GM12878 (cell line): Measurements from ENCODE around the gene GPR151. TPM values are rescaled to one million over a fixed set of nuclear protein-coding genes. Genes with fewer than 3 reads are reported as not detected.

Experiments used
- ATAC-seq: fragments of 200-7000 bp; cut with Tn5 transposase; 3 replicates; pipeline ENCODE4 v1.9.1; 2020; ENCODE audit warnings: mild to moderate bottlenecking, moderate library complexity
- BruUV-seq: library from RNA; stranded (reverse); fragments of 400-500 nt; replicated peaks from 2 replicates; lab custom pipeline; 2021; lab: Mats Ljungman, UMichigan
- CTCF ChIA-PET: fragments of 300-600 bp; sonication (Branson Sonifier 250); formaldehyde crosslinking; extraction: SDS; loops from one replicate; lab custom pipeline; 2021; ENCODE audit warnings: inconsistent platforms; lab: Yijun Ruan, JAX
- POLR2A ChIA-PET: fragments of 350-600 bp; formaldehyde crosslinking; extraction: SDS; loops from one replicate; lab custom pipeline; 2021; ENCODE audit warnings: inconsistent platforms; lab: Charles Lee
- RAD21 ChIA-PET: fragments of 300-600 bp; sonication (Branson Sonifier 250); formaldehyde crosslinking; loops from one replicate; lab custom pipeline; 2023; ENCODE audit warnings: antibody characterized with exemption; ENCODE audit not compliant: unreplicated experiment; lab: Charles Lee
- SMC1A ChIA-PET: fragments of 300-600 bp; sonication (Branson Sonifier 250); formaldehyde crosslinking; loops from one replicate; lab custom pipeline; 2023; ENCODE audit not compliant: unreplicated experiment, uncharacterized antibody; lab: Charles Lee
- DNase-seq: peaks from one replicate; pipeline ENCODE4 v3.0.0-alpha.2; 2011; ENCODE audit warnings: low read depth, low spot score
- FAIRE-seq: peaks from 3 replicates; lab custom pipeline; 2011; peaks lifted over from hg19 to GRCh38; lab: Jason Lieb, UNC
- H2AFZ ChIP-seq: 2 replicates; pipeline ENCODE4 v1.6.0; 2011; ENCODE audit warnings: low read depth, low read length, control low read depth; ENCODE audit not compliant: control insufficient read depth
- H3K27ac ChIP-seq: 2 replicates; pipeline ENCODE4 v1.5.1; 2011; ENCODE audit warnings: control low read depth; ENCODE audit not compliant: control insufficient read depth, insufficient read depth
- H3K27me3 ChIP-seq, 2 experiments: replicated peaks in 1 of 2; 2 replicates each; pipeline versions ENCODE4 v1.6.0 to v1.6.1; 2011; ENCODE audit warnings: low read length in 1 of 2; ENCODE audit not compliant: control insufficient read depth in 2 of 2, insufficient read depth in 2 of 2
- H3K36me3 ChIP-seq, 2 experiments: 2 replicates each; pipeline ENCODE4 v1.5.1; 2011; ENCODE audit warnings: low read length in 1 of 2; ENCODE audit not compliant: control insufficient read depth in 2 of 2, insufficient read depth in 2 of 2
- H3K4me1 ChIP-seq: 2 replicates; pipeline ENCODE4 v1.6.1; 2011; ENCODE audit warnings: mild to moderate bottlenecking, low read length, moderate library complexity, mixed read lengths; ENCODE audit not compliant: control insufficient read depth, insufficient read depth
- H3K4me2 ChIP-seq: 2 replicates; pipeline ENCODE4 v1.6.0; 2011; ENCODE audit warnings: control low read depth; ENCODE audit not compliant: control insufficient read depth, insufficient read depth
- H3K4me3 ChIP-seq: fragments of 200-600 bp; sonication (generic); 2 replicates; pipeline ENCODE4 v1.5.1; 2016
- H3K79me2 ChIP-seq: 2 replicates; pipeline ENCODE4 v1.6.0; 2011; ENCODE audit warnings: low read length; ENCODE audit not compliant: control insufficient read depth, insufficient read depth
- H3K9ac ChIP-seq: 2 replicates; pipeline ENCODE4 v1.8.0; 2011; ENCODE audit warnings: low read length, control low read depth, mixed read lengths; ENCODE audit not compliant: control insufficient read depth, insufficient read depth
- H3K9me3 ChIP-seq: replicated peaks from 3 replicates; pipeline ENCODE4 v1.5.1; 2011; ENCODE audit warnings: mild to moderate bottlenecking, low read length; ENCODE audit not compliant: control insufficient read depth, insufficient read depth
- H4K20me1 ChIP-seq: 2 replicates; pipeline ENCODE4 v1.6.0; 2011; ENCODE audit not compliant: control insufficient read depth, insufficient read depth
- PBX3 ChIP-seq: IDR thresholded peaks from 2 replicates; pipeline ENCODE4 v1.6.1; 2011; ENCODE audit warnings: mild to moderate bottlenecking, low read depth, low read length, moderate library complexity; ENCODE audit not compliant: insufficient replicate concordance
- PKNOX1 ChIP-seq: fragments of 450-650 bp; IDR thresholded peaks from 2 replicates; pipeline ENCODE4 v1.6.1; 2016; ENCODE audit warnings: mild to moderate bottlenecking
- ZBTB40 ChIP-seq: fragments of 450-650 bp; IDR thresholded peaks from 2 replicates; pipeline ENCODE4 v1.6.1; 2016; ENCODE audit warnings: mild to moderate bottlenecking, moderate library complexity, borderline replicate concordance
- WGBS: methylation state at CpG from one replicate; pipeline ENCODE4 v1.1.6; 2016; ENCODE audit warnings: low lambda C conversion rate; ENCODE audit not compliant: insufficient replicate concordance, insufficient coverage; ENCODE audit errors: missing lambda C conversion rate; 5-methylcytosine and 5-hydroxymethylcytosine counted together
- in situ Hi-C: fragments of 300-500 bp; cut with MboI; formaldehyde crosslinking; loops from 9 replicates; pipeline ENCODE4 v1.14.3; 2018; ENCODE audit warnings: mixed read lengths
- intact Hi-C: fragments of 100-400 bp; cut with micrococcal nuclease; formaldehyde crosslinking; loops from one replicate; pipeline ENCODE4 v1.14.2; 2022; ENCODE audit not compliant: unreplicated experiment
- polyA plus RNA-seq, 11 experiments: library from polyadenylated mRNA; depleted of rRNA in 4 of 11; unstranded in 6 of 11; stranded (reverse) in 5 of 11; fragments of >200 nt; fragmentation: Nextera tagmentation in 4 of 11; fragmentation: Illumina TruSeq in 1 of 11; extraction: Ambion mirVana in 4 of 11; extraction: Trizol in 1 of 11; gene quantifications; 1 replicate in 1 of 11; 2 replicates in 10 of 11; pipeline versions ENCODE4 v1.2.1 to v1.2.3, GENCODE V29; 2011 to 2016; ENCODE audit warnings: inconsistent platforms in 2 of 11, missing spikeins in 2 of 11, low read depth in 1 of 11
- total RNA-seq, 4 experiments: library from RNA; depleted of rRNA in 3 of 4; stranded (reverse); fragments of >200 nt in 3 of 4; fragmentation: Illumina TruSeq in 1 of 4; extraction: Trizol in 1 of 4; gene quantifications; 2 replicates each; pipeline versions ENCODE4 v1.2.1 to v1.2.3, GENCODE V29; 2013 to 2021

Gene GPR151
- total and polyA plus RNA-seq, 10 of the 15 experiments (the other 5 are each of a cell fraction or from before 2014, with no cell fraction given): 0.11 TPM; not detected in 9

GRCh38 chr5:146499680-146500079, 16.3 kb downstream of the GPR151 start:
- no peak for FAIRE-seq
- ATAC-seq: no peak
- ChIA-PET CTCF (no interaction called here), SMC1A (interaction anchor here (1.0 to 1.1 kb wide), 2 partner anchors 9 to 818 kb away, joined by 3 to 4 read pairs; no protein-coding TSS in a partner anchor), POLR2A (no interaction called here), RAD21 (interaction anchor here (0.8 kb wide), 1 partner anchor 12 kb away, joined by 3 read pairs; no protein-coding TSS in a partner anchor)
- no peaks in the 10 kb centered on the region for H3K4me1 ChIP-seq
- no peaks in the 10 kb centered on the region for H3K79me2 ChIP-seq
- no peak overlapping the region for H3K4me2 ChIP-seq
- intact Hi-C loops (no loop called here), in situ Hi-C loops (no loop called here)
- H4K20me1 ChIP-seq: no peaks in the 10 kb centered on the region
- no TSS peak for BruUV-seq
- H3K9me3 ChIP-seq: no peaks in the 10 kb centered on the region
- TF ChIP-seq ZBTB40 (no peak), PKNOX1 (peak; percentile 78), PBX3 (peak; percentile 46)
- no peak overlapping the region for H2AFZ ChIP-seq
- H3K27me3 ChIP-seq: no peaks in the 10 kb centered on the region
- 97% methylated on average over 4 of the region's 4 CpGs for WGBS
- no peak overlapping the region for H3K4me3 ChIP-seq
- DNase-seq: no peak
- H3K27ac ChIP-seq: no peak overlapping the region
- peaks cover 2 to 14% of the 10 kb centered on the region in 2 experiments for H3K36me3 ChIP-seq
- H3K9ac ChIP-seq: no peak overlapping the region
